ENCODE data around the gene ZNF546.

GRCh38 chr19:39983695-39984300 lies 13.1 kb upstream of the ZNF546 start:
- no peak for TF ChIP-seq POLR2A (IDR thresholded peaks at IDR 0.05)
- TF ChIP-seq CTCF (IDR thresholded peaks at IDR 0.05), result no peak

Data from esophagus squamous epithelium (tissue), 4 donors.